GM23248 (cell line): Measurements from ENCODE around the gene AGAP1. TPM values are rescaled to one million over a fixed set of nuclear protein-coding genes. Genes with fewer than 3 reads are reported as not detected.

Experiments used
- DNase-seq: peaks from one replicate; pipeline ENCODE4 v3.0.0-alpha.2; 2015
- H2AFZ ChIP-seq: fragments of 200-600 bp; sonication (generic); 2 replicates; pipeline ENCODE4 v1.6.1; 2016; ENCODE audit warnings: antibody characterized with exemption
- H3F3A ChIP-seq: fragments of 200-600 bp; sonication (generic); 2 replicates; pipeline ENCODE4 v1.6.1; 2016; ENCODE audit warnings: mild to moderate bottlenecking, antibody characterized with exemption, mixed run types; ENCODE audit not compliant: insufficient read depth
- H3K27ac ChIP-seq: fragments of 200-600 bp; sonication (generic); 2 replicates; pipeline ENCODE4 v1.5.1; 2016; ENCODE audit warnings: mild to moderate bottlenecking
- H3K27me3 ChIP-seq: fragments of 200-600 bp; sonication (generic); replicated peaks from 2 replicates; pipeline ENCODE4 v1.6.1; 2016; ENCODE audit warnings: mild to moderate bottlenecking; ENCODE audit not compliant: insufficient read depth
- H3K36me3 ChIP-seq: fragments of 200-600 bp; sonication (generic); 2 replicates; pipeline ENCODE4 v1.6.1; 2016; ENCODE audit warnings: low read depth, mild to moderate bottlenecking
- H3K4me1 ChIP-seq: fragments of 200-600 bp; sonication (generic); 2 replicates; pipeline ENCODE4 v1.6.1; 2016; ENCODE audit warnings: mild to moderate bottlenecking; ENCODE audit not compliant: insufficient read depth
- H3K4me2 ChIP-seq: fragments of 200-600 bp; sonication (generic); one replicate; pipeline ENCODE4 v1.6.1; 2016; ENCODE audit warnings: mild to moderate bottlenecking; ENCODE audit not compliant: unreplicated experiment
- H3K4me3 ChIP-seq: fragments of 200-600 bp; sonication (generic); 2 replicates; pipeline ENCODE4 v1.5.1; 2016; ENCODE audit warnings: mild to moderate bottlenecking
- H3K79me2 ChIP-seq: fragments of 200-600 bp; sonication (generic); 2 replicates; pipeline ENCODE4 v1.6.1; 2016; ENCODE audit warnings: mild to moderate bottlenecking; ENCODE audit not compliant: insufficient read depth
- H3K9ac ChIP-seq: fragments of 200-600 bp; sonication (generic); 2 replicates; pipeline ENCODE4 v1.6.1; 2016; ENCODE audit warnings: mild to moderate bottlenecking
- H3K9me2 ChIP-seq: fragments of 200-600 bp; sonication (generic); 2 replicates; pipeline ENCODE4 v1.6.1; 2016; ENCODE audit warnings: mixed run types, mild to moderate bottlenecking, moderate library complexity; ENCODE audit not compliant: insufficient read depth
- H3K9me3 ChIP-seq: fragments of 200-600 bp; sonication (generic); one replicate; pipeline ENCODE4 v1.6.1; 2017; ENCODE audit warnings: low read depth
- H4K20me1 ChIP-seq: fragments of 200-600 bp; sonication (generic); 2 replicates; pipeline ENCODE4 v1.6.0; 2016; ENCODE audit not compliant: insufficient read depth
- EZH2 ChIP-seq: fragments of 200-600 bp; sonication (generic); IDR thresholded peaks from 2 replicates; pipeline ENCODE4 v1.6.1; 2018; ENCODE audit warnings: antibody characterized with exemption, mild to moderate bottlenecking; ENCODE audit not compliant: insufficient read depth, poor library complexity, severe bottlenecking
- EZH2phosphoT487 ChIP-seq: fragments of 200-600 bp; sonication (generic); IDR thresholded peaks from 2 replicates; pipeline ENCODE4 v1.6.1; 2018; ENCODE audit warnings: antibody characterized with exemption, moderate library complexity, mild to moderate bottlenecking, low read depth; ENCODE audit not compliant: insufficient read depth
- WGBS, 2 experiments: methylation state at CpG; one replicate each; pipeline ENCODE4 v1.1.6; 2015 to 2017; ENCODE audit warnings: low lambda C conversion rate in 2 of 2, low coverage in 1 of 2; ENCODE audit errors: missing lambda C conversion rate in 2 of 2; 5-methylcytosine and 5-hydroxymethylcytosine counted together
- in situ Hi-C: fragments of 300-500 bp; cut with MboI; formaldehyde crosslinking; loops from 2 replicates; pipeline ENCODE4 v1.15.0; 2020
- polyA plus RNA-seq: library from polyadenylated mRNA; unstranded; fragments of >200 nt; fragmentation: Nextera tagmentation; extraction: Ambion mirVana; gene quantifications from 2 replicates; pipeline ENCODE4 v1.2.1, GENCODE V29; 2016
- total RNA-seq: library from RNA; depleted of rRNA; stranded (reverse); fragments of >200 nt; shearing (Covaris generic); gene quantifications from 2 replicates; pipeline ENCODE4 v1.2.3, GENCODE V29; 2014

AGAP1 gene
- total and polyA plus RNA-seq, 2 experiments from 2014 or later, result 2.2 to 9.9 TPM

GRCh38 chr2:235665661-235666212 lies 171.9 kb downstream of the AGAP1 start:
- Histone ChIP-seq H3K4me1 (peaks cover 18% of the 10 kb centered on the region), H4K20me1 (no peaks in the 10 kb centered on the region), H3K9me3 (no peaks in the 10 kb centered on the region), H3K9me2 (no peaks in the 10 kb centered on the region), H3K27ac (peak overlapping the region; percentile 22; the same call in 1 of the 2 replicates), H3K36me3 (no peaks in the 10 kb centered on the region), H3K9ac (peak overlapping the region; percentile 62), H3K4me3 (peak overlapping the region; percentile 54), H2AFZ (no peak overlapping the region), H3F3A (peaks cover 8% of the 10 kb centered on the region; the same call in 1 of the 2 replicates), H3K27me3 (no peaks in the 10 kb centered on the region), H3K4me2 (peak overlapping the region; percentile 86), H3K79me2 (peaks cover 66% of the 10 kb centered on the region)
- WGBS, 2 experiments, result 9 to 16% methylated on average over 13 of the region's 13 CpGs
- TF ChIP-seq EZH2phosphoT487 (no peak), EZH2 (no peak)
- in situ Hi-C loops, result no loop called here
- peak; percentile 53 for DNase-seq

GRCh38 chr2:235666213-235666781 lies 172.5 kb downstream of the AGAP1 start:
- Histone ChIP-seq H3K27ac (peak overlapping the region; percentile 22; the same call in 1 of the 2 replicates), H3K9me3 (no peaks in the 10 kb centered on the region), H3K9me2 (no peaks in the 10 kb centered on the region), H3K36me3 (no peaks in the 10 kb centered on the region), H3K4me3 (peak overlapping the region; percentile 54), H2AFZ (peak overlapping the region; percentile 57; the same call in 1 of the 2 replicates), H3F3A (peaks cover 8% of the 10 kb centered on the region; the same call in 1 of the 2 replicates), H4K20me1 (no peaks in the 10 kb centered on the region), H3K4me1 (peaks cover 13% of the 10 kb centered on the region), H3K27me3 (no peaks in the 10 kb centered on the region), H3K79me2 (peaks cover 60% of the 10 kb centered on the region), H3K9ac (peak overlapping the region; percentile 62), H3K4me2 (peak overlapping the region; percentile 86)
- no peak for TF ChIP-seq EZH2phosphoT487
- TF ChIP-seq EZH2, result no peak
- WGBS, 2 experiments, result 7 to 10% methylated on average over 4 of the region's 4 CpGs
- in situ Hi-C loops, result no loop called here
- peak; percentile 79 for DNase-seq

GRCh38 chr2:235668782-235669181 lies 174.9 kb downstream of the AGAP1 start:
- in situ Hi-C loops, result no loop called here
- Histone ChIP-seq H3K4me2 (no peak overlapping the region), H3K79me2 (peaks cover 58% of the 10 kb centered on the region), H2AFZ (no peak overlapping the region), H3K36me3 (no peaks in the 10 kb centered on the region), H3K9ac (no peak overlapping the region), H3K9me2 (no peaks in the 10 kb centered on the region), H3K9me3 (no peaks in the 10 kb centered on the region), H3K4me1 (peaks cover 10% of the 10 kb centered on the region), H3K27me3 (no peaks in the 10 kb centered on the region), H3K27ac (no peak overlapping the region), H3K4me3 (no peak overlapping the region), H3F3A (peaks cover 8% of the 10 kb centered on the region; the same call in 1 of the 2 replicates), H4K20me1 (no peaks in the 10 kb centered on the region)
- TF ChIP-seq EZH2, result no peak
- no peak for TF ChIP-seq EZH2phosphoT487
- DNase-seq, result no peak
- 97 to 99% methylated on average over 4 of the region's 4 CpGs for WGBS, 2 experiments

GRCh38 chr2:235669269-235669831 lies 175.5 kb downstream of the AGAP1 start:
- no peaks in the 10 kb centered on the region for H3K36me3 ChIP-seq
- no peaks in the 10 kb centered on the region for H3K9me3 ChIP-seq
- in situ Hi-C loops, result no loop called here
- no peaks in the 10 kb centered on the region for H4K20me1 ChIP-seq
- no peak overlapping the region for H3K27ac ChIP-seq
- H3K27me3 ChIP-seq, result no peaks in the 10 kb centered on the region
- no peak overlapping the region for H2AFZ ChIP-seq
- no peak for TF ChIP-seq EZH2
- TF ChIP-seq EZH2phosphoT487, result no peak
- H3K4me1 ChIP-seq, result peaks cover 10% of the 10 kb centered on the region
- no peak overlapping the region for H3K9ac ChIP-seq
- H3K79me2 ChIP-seq, result peaks cover 58% of the 10 kb centered on the region
- H3K9me2 ChIP-seq, result no peaks in the 10 kb centered on the region
- peaks cover 8% of the 10 kb centered on the region; the same call in 1 of the 2 replicates for H3F3A ChIP-seq
- no peak overlapping the region; the same call in 1 of the 2 replicates for H3K4me3 ChIP-seq
- H3K4me2 ChIP-seq, result no peak overlapping the region
- DNase-seq, result peak; percentile 83
- WGBS, 2 experiments, result 2 to 3% methylated on average over 34 to 71 of the region's 77 CpGs
